ENCODE measurements around the gene SAMD4B.

The SAMD4B gene

DNA sequence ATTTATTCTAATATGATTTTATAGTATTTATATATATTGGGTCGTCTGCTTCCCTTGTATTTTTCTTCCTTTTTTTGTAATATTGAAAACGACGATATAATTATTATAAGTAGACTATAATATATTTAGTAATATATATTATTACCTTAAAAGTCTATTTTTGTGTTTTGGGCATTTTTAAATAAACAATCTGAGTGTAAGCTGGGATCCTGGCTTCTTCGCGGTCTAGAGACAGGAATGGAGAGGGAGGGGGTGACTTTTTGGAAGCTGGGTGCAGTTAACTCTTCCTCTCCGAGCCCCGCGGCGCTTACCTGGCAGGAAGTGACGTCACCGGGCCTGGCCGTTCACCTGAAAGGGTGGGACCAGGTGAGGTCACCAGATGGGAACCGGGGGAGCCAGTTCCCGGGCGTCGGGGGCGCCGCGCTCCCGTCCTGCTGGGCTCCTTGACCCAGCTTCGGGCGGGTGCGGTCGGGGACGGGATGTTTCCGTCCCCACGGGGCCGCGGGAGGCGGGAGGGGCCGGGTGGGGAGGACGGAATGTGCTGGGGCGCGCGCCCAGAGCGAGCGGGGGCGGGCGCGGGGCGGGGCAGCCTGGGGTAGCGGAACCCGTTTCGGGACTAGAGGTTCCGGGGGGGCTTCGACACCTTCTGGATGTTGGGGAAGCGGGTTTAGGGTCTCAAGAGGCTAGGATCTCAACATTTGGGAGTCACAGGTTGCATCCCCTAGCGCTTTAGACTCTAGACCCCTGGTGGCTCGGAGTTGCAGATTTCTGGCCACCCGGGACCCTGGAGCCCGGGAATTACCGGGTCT lies 67.2 kb downstream of the SAMD4B start:
- peak; percentile 72 to 76 for DNase-seq (ENCODE audit: low read depth in 2 of 2)

DNA sequence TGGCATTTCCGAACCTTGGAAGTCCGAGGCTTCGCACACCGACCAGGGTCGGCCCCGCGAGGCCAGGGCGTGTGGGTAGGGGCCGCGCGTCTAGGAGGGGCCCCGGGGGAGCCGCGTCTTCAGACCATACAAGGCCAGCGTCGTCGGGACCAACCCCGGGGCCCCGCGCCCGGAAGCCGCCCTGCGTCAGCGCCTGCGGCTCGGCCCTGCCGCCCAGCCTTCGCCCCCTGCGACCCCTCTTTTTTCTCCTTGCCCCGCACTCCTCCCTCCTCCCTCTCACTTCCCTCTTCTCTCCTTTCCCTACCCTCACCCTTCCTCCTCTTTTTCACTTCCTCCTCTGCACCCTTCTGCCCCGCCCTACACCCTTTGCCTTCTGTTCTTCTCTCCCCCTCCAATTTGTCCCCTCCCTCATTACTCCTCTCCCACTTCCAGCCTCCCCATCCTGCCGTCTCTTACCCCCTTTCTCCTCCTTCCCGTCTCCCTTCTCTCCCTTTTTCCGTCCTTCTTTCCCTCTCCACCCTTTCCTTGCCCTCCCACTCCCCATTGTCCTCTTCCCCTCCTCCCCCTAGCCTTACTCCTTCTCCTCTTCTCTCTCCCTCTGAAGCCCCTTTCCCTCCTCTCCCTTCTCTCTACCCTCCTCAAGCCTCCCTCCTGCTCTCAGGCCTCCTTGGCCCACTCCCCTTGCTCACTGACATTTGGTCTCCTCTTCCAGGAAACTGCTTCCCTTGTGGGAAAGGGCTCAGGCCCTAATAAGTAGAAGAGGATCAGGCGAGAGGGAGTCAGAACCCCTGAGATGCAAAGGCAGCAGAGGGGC lies 68.0 kb downstream of the SAMD4B start:
- peak; percentile 36 to 59 for DNase-seq (ENCODE audit: low read depth in 2 of 2)

GRCh38 chr19:39410831-39411080 lies 68.5 kb downstream of the SAMD4B start:
- no peak for DNase-seq (ENCODE audit: low read depth in 2 of 2)

- DNase-seq (ENCODE audit: low read depth in 2 of 2): no peak
Observed at GRCh38 chr19:39411081-39411831, 69.0 kb downstream of the SAMD4B start.

DNA sequence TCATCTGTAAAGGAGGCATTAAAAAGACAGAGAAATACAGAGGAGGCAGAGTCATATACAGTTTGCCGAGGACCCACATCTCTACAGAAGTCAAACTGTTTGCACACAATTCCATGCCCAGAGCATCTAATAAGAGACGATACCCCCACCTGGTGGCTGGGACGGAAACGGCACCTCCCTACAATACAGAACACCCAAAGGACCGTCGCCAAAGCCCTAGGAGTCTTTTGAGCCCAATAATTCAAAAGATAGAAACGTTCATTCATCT lies 69.5 kb downstream of the SAMD4B start:
- peak; percentile 82 to 92 for DNase-seq (ENCODE audit: low read depth in 2 of 2)

DNA sequence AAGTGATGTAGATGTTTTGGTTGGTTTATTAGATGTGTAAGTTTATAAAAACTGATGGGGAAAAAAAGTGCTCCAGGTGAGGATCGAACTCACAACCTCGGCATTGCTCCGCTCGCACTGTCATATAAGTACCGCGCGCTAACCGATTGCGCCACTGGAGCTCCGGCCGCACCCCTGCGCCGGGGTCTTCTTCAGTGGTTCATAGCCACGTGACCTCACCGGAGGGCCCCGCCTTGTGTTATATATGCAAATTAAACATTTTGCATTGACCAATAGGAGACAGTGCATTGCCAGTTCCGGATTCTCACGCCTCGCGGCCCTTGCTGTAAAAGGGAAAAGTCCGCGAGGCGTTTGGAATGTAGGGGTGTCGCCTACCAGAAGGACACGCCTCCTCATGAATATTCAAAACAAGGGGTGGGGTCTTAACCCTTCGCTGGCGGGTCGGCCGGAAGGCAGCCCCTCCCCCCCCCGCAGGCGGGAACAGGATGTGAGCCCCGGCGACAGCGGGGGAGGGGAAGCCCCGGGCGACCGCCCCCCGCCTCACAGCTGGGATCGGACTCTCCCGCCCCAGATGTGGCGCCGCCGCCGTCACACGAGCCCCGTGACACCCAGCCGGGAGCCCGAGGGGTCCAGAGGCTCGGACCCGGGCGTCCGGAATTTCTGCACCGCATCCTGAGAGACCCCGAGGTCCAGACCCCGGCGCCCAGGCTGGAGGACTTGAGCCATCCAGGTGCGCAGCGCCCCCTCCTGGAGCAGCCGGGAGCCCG lies 70.1 kb downstream of the SAMD4B start, which contains the start of gene PLEKHG2:
TSS of gene PLEKHG2 (plus strand) at position 570 of the 767 bp plus-strand sequence. CDS start 1,418 bp downstream, outside the sequence.
- DNase-seq (ENCODE audit: low read depth in 2 of 2): peak; percentile 96 to 98

- no peak for DNase-seq (ENCODE audit: low read depth in 2 of 2)
Observed at GRCh38 chr19:39412867-39413271, 70.6 kb downstream of the SAMD4B start.

DNA sequence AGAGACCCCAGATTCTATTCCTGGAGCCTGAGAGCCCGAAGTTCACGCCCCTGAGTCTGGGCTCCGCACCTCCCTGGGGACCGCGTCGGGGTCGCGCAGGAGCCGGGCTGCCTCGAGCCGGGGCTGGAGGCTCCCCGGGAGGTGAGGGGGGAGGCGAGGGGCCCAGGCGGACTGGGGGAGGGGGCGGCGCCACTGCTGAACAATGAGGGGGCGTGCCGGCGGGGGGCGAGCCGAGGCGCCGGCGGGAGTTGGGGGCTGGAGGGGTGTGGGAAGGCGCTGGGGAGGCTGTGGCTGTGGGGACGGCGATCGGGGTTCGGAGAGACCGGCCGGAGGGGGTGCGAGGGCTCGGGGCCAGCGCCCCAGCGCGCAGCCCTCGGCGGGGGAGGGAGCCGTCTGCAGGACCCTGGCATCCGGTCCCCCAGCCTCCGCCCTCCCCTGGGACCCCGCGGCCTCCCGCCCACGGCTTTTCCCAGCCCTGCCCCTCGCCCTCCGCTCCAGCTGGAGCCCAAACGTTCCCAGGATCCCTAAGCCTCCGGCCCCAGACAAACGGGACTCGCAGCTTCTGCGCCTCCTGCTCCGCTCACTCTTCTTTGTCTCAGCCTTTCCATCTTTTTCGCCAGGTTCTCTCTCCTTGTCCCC lies 71.2 kb downstream of the SAMD4B start:
- DNase-seq (ENCODE audit: low read depth in 2 of 2): no peak

DNA sequence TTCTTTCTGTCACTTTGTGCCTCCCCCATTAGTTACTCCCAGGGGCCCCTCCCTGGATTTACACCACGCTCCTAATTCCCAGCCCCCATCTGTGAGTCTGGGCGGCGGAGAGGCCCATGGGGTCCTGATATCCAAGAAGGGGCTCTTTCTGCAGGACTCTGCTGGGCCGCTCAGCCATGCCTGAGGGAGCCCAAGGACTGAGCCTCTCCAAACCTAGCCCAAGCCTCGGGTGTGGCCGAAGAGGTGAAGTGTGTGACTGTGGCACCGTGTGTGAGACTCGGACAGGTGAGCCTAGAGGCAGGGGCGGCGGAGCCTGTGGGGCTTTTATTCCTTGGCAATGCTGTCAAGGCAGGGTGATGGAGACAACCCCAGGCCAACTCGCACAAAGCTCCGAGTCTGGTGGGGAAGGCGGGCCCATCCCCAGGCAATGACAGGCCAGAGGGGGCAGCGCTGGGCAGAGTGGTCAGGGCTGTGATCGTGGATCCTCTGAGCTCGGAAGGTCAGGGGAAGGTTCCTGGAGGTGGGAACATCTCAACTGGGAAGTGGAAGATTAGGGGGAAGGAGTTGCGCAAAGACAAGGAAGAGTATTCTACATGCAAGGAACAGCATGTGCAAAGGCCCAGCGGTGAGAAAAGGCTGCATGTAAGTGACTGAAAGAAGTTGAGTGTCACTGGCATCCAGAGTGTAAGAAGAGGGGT lies 71.8 kb downstream of the SAMD4B start:
- no peak for DNase-seq (ENCODE audit: low read depth in 2 of 2)

DNA sequence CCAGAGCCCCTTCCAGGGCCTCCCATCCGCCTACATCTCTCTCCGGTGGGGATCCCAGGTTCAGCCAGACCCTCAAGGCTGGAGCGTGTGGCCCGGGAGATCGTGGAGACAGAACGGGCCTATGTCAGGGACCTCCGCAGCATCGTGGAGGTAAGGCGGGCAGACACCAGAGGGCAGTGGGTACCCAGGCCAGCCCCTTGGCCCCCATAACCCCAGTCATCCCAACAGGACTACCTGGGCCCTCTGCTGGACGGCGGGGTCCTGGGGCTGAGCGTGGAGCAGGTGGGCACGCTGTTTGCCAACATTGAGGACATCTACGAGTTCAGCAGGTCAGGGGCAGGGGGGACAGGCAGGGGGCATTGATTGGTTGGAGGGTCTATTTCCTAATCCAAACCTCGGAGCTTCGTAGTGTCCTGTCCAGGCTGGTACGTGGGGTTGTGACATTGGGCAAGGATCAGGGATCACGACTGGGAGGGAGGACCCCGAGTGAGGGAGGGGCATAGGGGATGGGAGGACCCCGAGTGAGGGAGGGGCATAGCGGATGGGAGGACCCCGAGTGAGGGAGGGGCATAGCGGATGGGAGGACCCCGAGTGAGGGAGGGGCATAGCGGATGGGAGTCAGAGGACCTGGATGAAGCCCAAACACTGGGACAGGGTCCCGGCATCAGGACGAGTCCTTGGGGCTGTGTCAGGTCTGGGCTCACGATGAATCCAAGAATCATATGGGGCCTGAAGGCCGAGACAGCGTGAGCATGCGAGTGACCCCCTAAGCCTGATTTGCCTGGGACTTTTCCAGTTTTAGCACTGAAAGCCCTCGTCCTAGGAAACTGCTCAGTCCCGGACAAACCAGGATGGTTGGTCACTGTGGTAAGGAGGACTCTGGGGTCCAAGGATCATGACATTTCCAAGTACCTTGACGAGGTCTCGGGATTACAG lies 73.2 kb downstream of the SAMD4B start:
- DNase-seq (ENCODE audit: low read depth in 2 of 2): no peak

DNA sequence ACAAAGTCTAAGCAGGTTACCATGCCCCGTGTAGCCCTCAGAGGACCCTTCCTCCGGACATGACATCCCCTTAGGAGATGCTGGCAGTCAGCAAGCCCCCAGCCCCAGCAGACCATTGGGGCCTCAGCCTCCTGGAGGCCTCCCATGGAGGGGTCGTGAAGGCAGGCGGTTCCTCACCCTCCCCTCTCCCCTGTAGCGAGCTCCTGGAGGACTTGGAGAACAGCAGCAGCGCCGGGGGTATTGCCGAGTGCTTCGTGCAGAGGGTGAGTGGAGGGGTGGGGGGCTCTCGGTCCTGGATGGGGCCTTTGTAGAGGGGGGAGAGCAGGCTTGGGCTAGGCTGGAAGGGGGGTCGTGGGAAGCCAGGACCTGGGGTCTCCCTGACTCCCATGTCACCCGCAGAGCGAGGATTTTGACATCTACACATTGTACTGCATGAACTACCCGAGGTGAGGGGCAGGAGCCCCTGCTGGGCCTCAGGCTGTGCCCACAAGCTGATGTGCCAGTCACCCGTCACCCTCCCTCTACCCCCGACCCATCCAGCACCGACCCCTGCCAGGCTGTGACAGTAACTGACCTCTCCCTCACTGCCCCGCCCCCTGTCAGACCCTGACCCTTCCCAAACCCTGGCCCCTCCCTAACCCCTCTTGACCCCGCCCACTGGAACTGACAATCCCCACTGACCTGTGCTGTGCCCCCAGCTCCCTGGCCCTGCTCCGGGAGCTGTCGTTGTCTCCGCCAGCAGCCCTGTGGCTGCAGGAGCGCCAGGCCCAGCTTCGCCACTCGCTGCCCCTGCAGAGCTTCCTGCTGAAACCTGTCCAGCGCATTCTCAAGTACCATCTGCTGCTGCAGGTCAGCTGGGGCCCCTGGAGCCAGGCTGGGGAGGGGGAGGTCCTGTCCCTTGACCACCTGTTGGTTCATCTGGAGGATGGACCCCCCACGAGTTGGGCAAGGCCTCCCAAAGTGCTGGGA lies 74.2 kb downstream of the SAMD4B start:
- no peak for DNase-seq (ENCODE audit: low read depth in 2 of 2)

DNA sequence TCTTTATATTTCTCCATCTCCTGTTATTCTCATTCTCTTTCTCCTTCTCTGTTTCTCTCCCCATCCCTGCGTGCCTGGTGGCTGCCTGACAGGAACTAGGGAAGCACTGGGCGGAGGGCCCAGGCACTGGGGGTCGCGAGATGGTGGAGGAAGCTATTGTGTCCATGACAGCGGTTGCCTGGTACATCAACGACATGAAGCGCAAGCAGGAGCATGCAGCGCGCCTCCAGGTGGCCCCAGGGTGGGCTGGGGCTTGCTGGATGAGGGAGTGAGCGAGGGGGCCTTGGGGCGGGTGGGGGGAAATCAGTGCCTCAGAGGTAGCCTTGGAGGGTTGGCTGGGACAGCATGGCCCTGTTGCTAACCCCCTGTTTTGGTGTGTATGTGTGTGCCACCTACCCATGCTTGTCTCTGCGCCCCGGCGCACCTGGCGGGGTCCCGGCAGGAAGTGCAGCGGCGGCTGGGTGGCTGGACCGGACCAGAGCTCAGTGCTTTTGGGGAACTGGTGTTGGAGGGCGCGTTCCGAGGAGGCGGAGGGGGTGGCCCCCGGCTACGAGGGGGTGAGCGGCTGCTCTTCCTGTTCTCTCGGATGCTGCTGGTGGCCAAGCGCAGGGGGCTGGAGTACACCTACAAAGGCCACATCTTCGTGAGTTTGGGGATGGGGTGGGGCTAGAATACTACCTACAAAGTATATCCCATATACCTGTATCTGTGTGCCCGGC lies 75.4 kb downstream of the SAMD4B start:
- DNase-seq (ENCODE audit: low read depth in 2 of 2): no peak

DNA sequence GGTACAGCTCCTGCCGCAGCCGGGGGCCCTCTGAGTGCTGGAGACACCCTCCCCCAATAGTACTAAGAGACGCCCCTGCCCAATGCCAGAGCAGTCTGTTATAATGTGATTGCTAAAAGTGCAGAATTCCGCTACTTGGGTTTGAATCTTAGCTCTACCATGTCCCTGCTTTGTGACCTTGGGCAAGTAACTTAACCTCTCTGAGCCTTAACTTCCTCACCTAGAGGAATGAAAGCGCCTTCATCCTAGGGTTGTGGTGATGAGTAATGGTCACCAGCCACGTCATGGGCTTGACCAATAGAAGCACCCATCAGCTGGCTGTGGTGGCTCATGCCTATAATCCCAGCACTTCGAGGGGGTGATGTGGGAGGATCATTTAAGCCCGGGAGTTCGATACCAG lies 76.8 kb downstream of the SAMD4B start:
- no peak for DNase-seq (ENCODE audit: low read depth in 2 of 2)

- DNase-seq (ENCODE audit: low read depth in 2 of 2): no peak
Observed at GRCh38 chr19:39420769-39421168, 78.5 kb downstream of the SAMD4B start.

- DNase-seq (ENCODE audit: low read depth in 2 of 2): no peak
Observed at GRCh38 chr19:39422020-39422419, 79.8 kb downstream of the SAMD4B start.

- DNase-seq (ENCODE audit: low read depth in 2 of 2): no peak
Observed at GRCh38 chr19:39423258-39424086, 81.3 kb downstream of the SAMD4B start.

DNA sequence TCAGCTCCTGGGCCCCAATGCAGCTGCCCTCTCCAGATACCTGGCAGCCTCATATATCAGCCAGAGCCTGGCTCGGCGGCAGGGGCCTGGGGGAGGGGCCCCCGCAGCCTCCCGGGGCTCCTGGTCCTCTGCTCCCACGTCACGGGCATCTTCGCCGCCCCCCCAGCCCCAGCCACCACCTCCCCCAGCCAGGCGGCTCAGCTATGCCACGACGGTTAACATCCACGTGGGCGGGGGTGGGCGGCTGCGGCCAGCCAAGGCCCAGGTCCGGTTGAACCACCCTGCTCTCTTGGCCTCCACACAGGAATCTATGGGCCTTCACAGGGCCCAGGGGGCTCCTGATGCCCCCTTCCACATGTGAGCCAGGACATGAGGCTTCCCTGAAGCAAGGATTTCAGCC lies 82.7 kb downstream of the SAMD4B start:
- DNase-seq (ENCODE audit: low read depth in 2 of 2): no peak

Measured in stimulated activated CD4-positive, alpha-beta T cell treated with anti-CD3 and anti-CD28 coated beads, Interleukin-1b, Interleukin-23, amount 100 ng/mL, for 4 hours (primary cell).